Transverse colon (tissue), 4 donors: ENCODE results near the gene PRR16. TPM values are rescaled to one million over a fixed set of nuclear protein-coding genes. Genes with fewer than 3 reads are reported as not detected.
"Not testable (repeated sequence)": the region's sequence is repeated elsewhere in the genome, so short reads cannot be mapped to it uniquely, and the experiment has no call there.

Source experiments
- DNase-seq: peaks from one replicate; pipeline ENCODE4 v3.0.0-alpha.2; 2019
- H3K27ac ChIP-seq, 4 donors: fragments of 200-600 bp; sonication (generic); 2 replicates each; pipeline ENCODE4 v1.5.1; 2016 to 2018; ENCODE audit warnings: inconsistent platforms in 4 of 4
- H3K27me3 ChIP-seq: fragments of 200-600 bp; sonication (generic); 2 replicates; pipeline ENCODE4 v1.5.1; 2017; ENCODE audit warnings: inconsistent platforms
- H3K36me3 ChIP-seq, 4 donors: fragments of 200-600 bp; sonication (generic); 2 replicates each; pipeline ENCODE4 v1.5.1; 2017 to 2019; ENCODE audit warnings: inconsistent platforms in 4 of 4
- H3K4me1 ChIP-seq, 4 donors: fragments of 200-600 bp; sonication (generic); 2 replicates each; pipeline ENCODE4 v1.5.1; 2017 to 2020; ENCODE audit warnings: inconsistent platforms in 4 of 4
- H3K4me3 ChIP-seq, 4 donors: fragments of 200-600 bp; sonication (generic); 1 replicate in 1 of 4; 2 replicates in 3 of 4; pipeline versions ENCODE4 v1.5.1 to v1.6.1; 2017 to 2019; ENCODE audit warnings: inconsistent platforms in 4 of 4
- H3K9me3 ChIP-seq, 2 donors: fragments of 200-600 bp; sonication (generic); 2 replicates each; pipeline ENCODE4 v1.5.1; 2017 to 2019; ENCODE audit warnings: inconsistent platforms in 2 of 2
- CTCF ChIP-seq, 5 experiments: fragments of 200-600 bp in 3 of 5; fragments of 450-650 bp in 2 of 5; sonication (generic) in 3 of 5; IDR thresholded peaks; 1 replicate in 2 of 5; 2 replicates in 3 of 5; pipeline ENCODE4 v1.5.1; 2016 to 2017; ENCODE audit warnings: antibody characterized with exemption in 5 of 5, inconsistent platforms in 3 of 5, mild to moderate bottlenecking in 2 of 5, moderate library complexity in 1 of 5
- EP300 ChIP-seq: sonication (generic); formaldehyde crosslinking; IDR thresholded peaks from one replicate; pipeline ENCODE4 v1.6.1; 2017; ENCODE audit warnings: antibody characterized with exemption, low read depth
- POLR2A ChIP-seq: fragments of 450-650 bp; IDR thresholded peaks from one replicate; pipeline ENCODE4 v1.6.1; 2016; ENCODE audit warnings: antibody characterized with exemption, mild to moderate bottlenecking, moderate library complexity
- POLR2AphosphoS5 ChIP-seq, 3 donors: sonication (generic); formaldehyde crosslinking; IDR thresholded peaks; one replicate each; pipeline ENCODE4 v1.6.1; 2016; ENCODE audit warnings: antibody characterized with exemption in 3 of 3
- WGBS, 2 donors: methylation state at CpG; one replicate each; pipeline ENCODE4 v1.1.5; 2018; ENCODE audit warnings: low coverage in 1 of 2; 5-methylcytosine and 5-hydroxymethylcytosine counted together
- in situ Hi-C, 4 donors: fragments of 200-750 bp; cut with MboI; loops; one replicate each; pipeline versions ENCODE4 v1.15.0 to v1.15.1; 2017; ENCODE audit warnings: low sequenced_read_pairs in 3 of 4, low pct_ligation_motif_present in 1 of 4, low pct_unique_long_range_greater_than_20kb in 1 of 4
- intact Hi-C: fragments of 100-400 bp; cut with DNase I; formaldehyde crosslinking; loops from one replicate; pipeline ENCODE4 v1.15.1; 2023; ENCODE audit warnings: low total_unique reads
- total RNA-seq, 4 donors: library from RNA; depleted of rRNA; stranded (reverse); fragments of >200 nt; gene quantifications; one replicate each; pipeline ENCODE4 v1.1.0, GENCODE V29; 2016

The PRR16 gene
- total RNA-seq, 4 donors from 2014 or later: 2.7 to 9.7 (median 6.3) TPM

- intact Hi-C loops: not testable (repeated sequence)
Observed at GRCh38 chr5:120702817-120703538, 238.9 kb downstream of the PRR16 start.

GRCh38 chr5:120703918-120704587, 240.0 kb downstream of the PRR16 start:
- no peaks in the 10 kb centered on the region for H3K9me3 ChIP-seq
- in situ Hi-C loops: no loop called here
- DNase-seq: no peak
- intact Hi-C loops: no loop called here
- no peaks in the 10 kb centered on the region for H3K4me1 ChIP-seq
- TF ChIP-seq EP300 (no peak), POLR2AphosphoS5 (IDR thresholded peaks at IDR 0.05) (no peak), POLR2A (no peak), CTCF (IDR thresholded peaks at IDR 0.05) (no peak)
- no peaks in the 10 kb centered on the region for H3K36me3 ChIP-seq
- no peaks in the 10 kb centered on the region for H3K27me3 ChIP-seq
- 55 to 70% methylated on average over 1 of the region's 1 CpG for WGBS, 2 donors
- no peak overlapping the region for H3K27ac ChIP-seq
- no peak overlapping the region for H3K4me3 ChIP-seq

More at GRCh38 chr5:120702817-120703538, 238.9 kb downstream of the PRR16 start:
- H3K4me3 ChIP-seq, H3K4me1 ChIP-seq, H3K9me3 ChIP-seq, H3K27me3 ChIP-seq, H3K27ac ChIP-seq, in situ Hi-C loops, DNase-seq, H3K36me3 ChIP-seq: not testable (repeated sequence)
- WGBS, 2 donors: 69 to 72% methylated on average over 7 to 16 of the region's 16 CpGs

- no peak for DNase-seq
- Histone ChIP-seq H3K4me1 (no peaks in the 10 kb centered on the region), H3K4me3 (no peak overlapping the region), H3K27me3 (no peaks in the 10 kb centered on the region), H3K27ac (no peak overlapping the region), H3K9me3 (no peaks in the 10 kb centered on the region), H3K36me3 (no peaks in the 10 kb centered on the region)
- in situ Hi-C loops: no loop called here
- TF ChIP-seq POLR2AphosphoS5 (IDR thresholded peaks at IDR 0.05) (no peak), CTCF (IDR thresholded peaks at IDR 0.05) (no peak), POLR2A (no peak), EP300 (no peak)
- intact Hi-C loops: no loop called here
Observed at GRCh38 chr5:120706877-120707276, 242.8 kb downstream of the PRR16 start.

- Histone ChIP-seq H3K4me1 (no peaks in the 10 kb centered on the region), H3K27ac (no peak overlapping the region), H3K9me3 (no peaks in the 10 kb centered on the region), H3K36me3 (no peaks in the 10 kb centered on the region), H3K4me3 (no peak overlapping the region), H3K27me3 (no peaks in the 10 kb centered on the region)
- DNase-seq: no peak
- 70 to 74% methylated on average over 3 of the region's 3 CpGs for WGBS, 2 donors
- in situ Hi-C loops: no loop called here
- no peak for TF ChIP-seq POLR2AphosphoS5 (IDR thresholded peaks at IDR 0.05)
- no peak for TF ChIP-seq EP300
- TF ChIP-seq POLR2A: no peak
- no peak for TF ChIP-seq CTCF (IDR thresholded peaks at IDR 0.05)
- intact Hi-C loops: no loop called here
Observed at GRCh38 chr5:120717381-120717780, 253.3 kb downstream of the PRR16 start.
